ENCODE results near the gene KRTAP5-11.
"Not testable (repeated sequence)": the region's sequence is repeated elsewhere in the genome, so short reads cannot be mapped to it uniquely, and the experiment has no call there.

Gene KRTAP5-11

GRCh38 chr11:71582309-71582895 is at the start of gene KRTAP5-11:
Gene KRTAP5-11, minus strand, starts transcription at chr11:71582875. Its CDS starts 38 bp downstream, at chr11:71582837.
- DNase-seq (ENCODE audit: insufficient read length, low spot score) (no peak), FAIRE-seq (no peak)
- no peak for TF ChIP-seq CTCF (IDR thresholded peaks at IDR 0.05; ENCODE audit: insufficient read depth, missing control alignments)

- DNase-seq (ENCODE audit: insufficient read length, low spot score); FAIRE-seq: not testable (repeated sequence)
These were observed 48.9 kb upstream of the KRTAP5-11 start for GRCh38 chr11:71631551-71631950.

DNA sequence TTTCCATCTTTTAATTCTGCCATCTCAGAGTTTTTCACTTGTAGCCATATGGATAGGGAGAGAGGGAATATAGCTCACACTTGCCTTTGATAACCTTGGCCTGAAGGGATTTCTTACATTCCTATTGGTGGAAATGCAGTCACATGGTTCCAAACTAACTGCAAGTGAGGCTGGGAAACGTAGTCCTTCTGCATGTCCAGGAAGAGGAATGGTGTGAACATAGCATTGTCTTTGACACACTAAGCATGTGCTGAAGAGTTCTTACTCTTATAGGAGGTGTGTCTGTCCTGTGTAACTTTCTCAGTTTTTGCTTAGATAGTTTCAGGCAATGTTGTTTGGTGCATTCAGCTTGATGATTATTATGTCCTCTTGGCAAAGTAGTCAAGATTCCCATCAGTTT is 47.4 kb upstream of the KRTAP5-11 start:
- FAIRE-seq; DNase-seq (ENCODE audit: insufficient read length, low spot score): not testable (repeated sequence)

DNA sequence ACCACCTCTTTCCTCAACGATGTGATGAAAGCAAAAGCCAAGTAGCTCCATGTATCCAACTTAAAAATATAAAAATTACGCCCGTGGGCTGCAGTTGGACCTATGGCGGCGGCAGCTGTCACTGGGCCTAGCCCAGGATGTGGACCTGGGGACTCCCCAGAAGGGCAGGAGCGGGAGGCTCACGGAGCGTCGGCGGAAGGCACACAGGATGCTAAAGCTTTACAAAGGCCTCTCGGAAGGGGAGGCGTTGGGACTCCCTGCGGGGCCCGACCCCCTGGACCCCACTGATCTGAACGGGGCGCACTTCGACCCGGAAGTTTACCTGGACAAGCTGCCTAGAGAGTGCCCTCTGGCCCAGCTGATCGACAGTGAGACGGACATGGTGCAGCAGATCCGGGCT is 46.3 kb upstream of the KRTAP5-11 start:
- not testable (repeated sequence) for FAIRE-seq; DNase-seq (ENCODE audit: insufficient read length, low spot score)

DNA sequence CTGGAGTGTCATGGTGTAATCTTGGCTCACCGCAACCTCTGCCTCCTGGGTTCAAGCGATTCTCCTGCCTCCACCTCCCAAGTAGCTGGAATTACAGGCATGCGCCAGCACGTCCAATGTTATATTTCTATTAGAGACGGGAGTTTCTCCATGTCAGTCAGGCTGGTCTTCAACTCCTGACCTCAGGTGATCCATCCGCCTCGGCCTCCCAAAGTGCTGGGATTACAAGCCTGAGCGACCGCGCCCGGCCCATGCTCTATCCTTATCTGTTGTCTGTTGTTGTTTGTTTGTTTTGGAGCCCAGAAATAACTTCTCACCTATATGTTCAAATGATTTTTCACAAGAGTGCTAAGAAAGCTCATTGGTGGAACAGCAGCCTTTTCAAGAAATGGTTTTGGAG is 40.6 kb upstream of the KRTAP5-11 start:
- DNase-seq (ENCODE audit: insufficient read length, low spot score); FAIRE-seq: not testable (repeated sequence)

DNA sequence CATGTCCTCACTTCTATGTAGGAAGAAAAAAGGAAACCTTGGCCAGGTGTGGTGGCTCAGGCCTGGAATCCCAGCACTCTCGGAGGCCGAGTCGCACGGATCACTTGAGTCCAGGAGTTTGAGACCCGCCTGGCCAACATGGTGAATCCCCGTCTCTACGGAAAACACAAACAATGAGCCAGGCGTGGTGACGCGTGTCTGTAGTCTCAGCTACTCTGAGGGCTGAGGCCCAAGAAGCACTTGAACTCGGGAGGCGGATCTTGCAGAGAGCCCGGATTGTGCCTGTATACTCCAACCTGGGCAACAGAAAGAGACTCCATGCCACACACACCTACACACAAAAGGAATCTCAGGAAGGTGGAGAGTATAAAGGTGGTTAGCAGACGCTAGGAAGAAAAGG is 39.9 kb upstream of the KRTAP5-11 start:
- DNase-seq (ENCODE audit: insufficient read length, low spot score); FAIRE-seq: not testable (repeated sequence)

DNA sequence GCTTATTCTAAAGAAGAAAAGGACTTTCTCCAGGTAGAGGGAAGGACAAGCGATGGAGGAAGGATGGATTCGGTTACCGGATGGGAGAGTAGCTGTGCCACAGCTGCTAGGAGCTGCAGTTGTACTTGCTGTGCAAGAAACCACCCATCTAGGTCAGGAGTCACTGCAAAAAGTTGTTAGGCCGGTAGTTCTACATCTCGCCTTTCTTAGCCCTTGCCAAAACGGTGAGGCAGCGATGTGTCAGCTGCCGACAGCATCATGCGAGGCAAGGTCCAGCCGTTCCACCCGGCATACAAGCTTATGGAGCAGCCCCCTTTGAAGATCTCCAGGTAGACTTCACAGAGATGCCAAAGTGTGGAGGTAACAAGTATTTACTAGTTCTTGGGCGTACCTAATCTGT is 32.3 kb upstream of the KRTAP5-11 start:
- not testable (repeated sequence) for FAIRE-seq; DNase-seq (ENCODE audit: insufficient read length, low spot score)

DNA sequence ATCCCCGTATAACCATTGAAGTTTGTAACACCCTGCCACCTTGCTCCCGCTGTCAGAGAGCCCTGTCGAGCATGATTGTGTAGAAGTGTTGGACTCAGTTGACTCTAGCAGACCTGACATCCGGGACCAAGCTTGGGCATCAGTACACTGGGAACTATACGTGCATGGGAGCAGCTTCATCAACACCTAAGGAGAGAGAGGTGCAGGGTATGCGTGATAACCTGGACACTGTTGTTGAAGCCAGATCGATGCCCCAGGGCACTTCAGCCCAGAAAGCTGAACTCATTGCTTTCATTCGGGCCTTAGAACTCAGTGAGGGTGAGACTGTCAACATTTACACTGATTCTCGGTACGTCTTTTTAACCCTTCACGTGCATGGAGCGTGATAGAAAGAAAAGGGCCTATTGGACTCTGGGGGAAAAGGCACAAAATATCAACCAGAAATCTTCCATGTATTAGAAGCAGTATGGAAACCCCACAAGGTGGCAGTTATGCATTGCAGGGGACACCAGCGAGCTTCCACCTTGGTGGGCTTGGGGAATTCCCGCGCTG is 31.8 kb upstream of the KRTAP5-11 start:
- not testable (repeated sequence) for DNase-seq (ENCODE audit: insufficient read length, low spot score); FAIRE-seq

GRCh38 chr11:71613931-71614330 is 31.3 kb upstream of the KRTAP5-11 start:
- not testable (repeated sequence) for DNase-seq (ENCODE audit: insufficient read length, low spot score); FAIRE-seq

GRCh38 chr11:71611218-71611910 is 28.7 kb upstream of the KRTAP5-11 start:
- not testable (repeated sequence) for FAIRE-seq

DNA sequence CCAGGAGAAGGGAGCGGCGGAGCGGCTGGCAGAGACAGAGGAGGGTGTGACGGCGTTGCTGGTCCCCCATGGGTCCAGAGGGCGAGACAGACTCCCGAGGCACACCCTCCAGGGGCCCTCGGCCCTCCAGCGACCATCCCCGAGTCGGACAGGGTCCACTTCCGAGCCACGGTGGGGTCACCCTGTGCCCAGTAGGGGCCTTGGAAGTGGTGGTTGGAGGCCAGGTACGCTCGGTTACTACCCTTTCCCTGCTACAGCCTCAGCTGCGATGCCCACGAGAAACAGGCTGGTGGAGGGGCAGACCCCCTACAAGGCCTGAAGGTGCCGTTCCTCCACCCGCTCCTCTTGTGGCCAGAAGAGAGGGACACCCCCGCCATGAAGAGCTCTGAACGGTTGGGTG is 25.6 kb upstream of the KRTAP5-11 start:
- FAIRE-seq; DNase-seq (ENCODE audit: insufficient read length, low spot score): not testable (repeated sequence)

More at GRCh38 chr11:71611218-71611910, 28.7 kb upstream of the KRTAP5-11 start:
- not testable (repeated sequence) for DNase-seq (ENCODE audit: insufficient read length, low spot score)

DNA sequence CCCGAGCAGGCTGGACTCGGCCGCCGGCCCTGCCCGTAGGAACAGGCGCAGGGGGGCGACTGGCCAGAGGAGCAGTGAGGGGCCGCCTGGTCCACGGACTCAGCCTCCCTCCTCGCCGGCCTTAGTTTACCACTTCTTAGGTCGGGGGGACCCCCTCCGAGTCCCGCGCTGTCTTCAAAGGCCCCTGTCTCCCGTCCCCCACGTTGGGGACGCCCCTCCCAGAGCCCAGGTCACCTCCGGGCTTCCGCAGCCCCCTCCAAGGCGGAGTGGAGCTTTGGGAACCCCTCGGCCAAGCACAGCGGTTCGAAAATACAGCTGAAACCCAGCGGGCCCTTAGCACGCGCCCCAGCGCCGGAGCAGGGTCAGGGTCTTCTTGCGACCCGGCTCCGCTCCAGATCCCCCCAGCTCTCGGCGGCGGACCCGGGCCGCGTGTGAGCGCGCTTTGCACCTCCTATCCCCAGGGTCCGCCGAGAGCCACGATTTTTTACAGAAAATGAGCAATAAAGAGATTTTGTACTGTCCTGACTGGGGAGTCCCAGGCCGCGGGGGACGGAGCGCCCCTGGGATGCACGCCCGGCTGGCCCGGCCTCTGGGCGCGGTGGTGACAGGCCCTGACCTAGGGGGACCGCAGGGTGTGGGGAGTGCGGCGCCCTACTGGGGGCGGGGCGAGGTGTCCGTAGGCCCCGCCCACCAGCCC is 25.0 kb upstream of the KRTAP5-11 start:
- not testable (repeated sequence) for DNase-seq (ENCODE audit: insufficient read length, low spot score); FAIRE-seq

GRCh38 chr11:71606853-71607519 is 24.3 kb upstream of the KRTAP5-11 start:
- not testable (repeated sequence) for FAIRE-seq; DNase-seq (ENCODE audit: insufficient read length, low spot score)

GRCh38 chr11:71604798-71605488 is 22.3 kb upstream of the KRTAP5-11 start:
- not testable (repeated sequence) for FAIRE-seq; DNase-seq (ENCODE audit: insufficient read length, low spot score)

GRCh38 chr11:71603221-71603620 is 20.5 kb upstream of the KRTAP5-11 start:
- FAIRE-seq; DNase-seq (ENCODE audit: insufficient read length, low spot score): not testable (repeated sequence)

GRCh38 chr11:71589546-71589920 is 6.9 kb upstream of the KRTAP5-11 start:
- FAIRE-seq; DNase-seq (ENCODE audit: insufficient read length, low spot score): not testable (repeated sequence)

DNA sequence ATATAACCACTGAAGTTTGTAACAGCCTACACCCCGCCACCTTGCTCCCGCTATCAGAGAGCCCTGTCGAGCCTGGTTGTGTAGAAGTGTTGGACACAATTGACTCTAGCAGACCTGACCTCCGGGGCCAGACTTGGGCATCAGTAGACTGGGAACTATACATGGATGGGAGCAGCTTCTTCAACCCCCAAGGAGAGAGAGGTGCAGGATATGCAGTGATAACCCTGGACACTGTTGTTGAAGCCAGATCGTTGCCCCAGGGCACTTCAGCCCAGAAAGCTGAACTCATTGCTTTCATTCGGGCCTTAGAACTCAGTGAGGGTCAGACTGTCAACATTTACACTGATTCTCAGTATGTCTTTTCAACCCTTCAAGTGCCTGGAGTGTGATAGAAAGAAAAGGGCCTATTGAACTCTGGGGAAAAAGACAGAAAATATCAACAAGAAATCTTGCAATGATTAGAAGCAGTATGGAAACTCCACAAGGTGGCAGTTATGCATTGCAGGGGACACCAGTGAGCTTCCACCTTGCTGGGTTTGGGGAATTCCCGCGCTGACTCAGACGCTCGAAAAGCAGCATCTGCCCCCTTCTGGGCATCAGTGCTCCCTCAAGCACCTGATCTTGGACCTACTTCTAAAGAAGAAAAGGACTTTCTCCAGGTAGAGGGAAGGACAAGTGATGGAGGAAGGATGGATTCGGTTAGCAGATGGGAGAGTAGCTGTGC is 6.3 kb upstream of the KRTAP5-11 start:
- not testable (repeated sequence) for DNase-seq (ENCODE audit: insufficient read length, low spot score); FAIRE-seq
